Stimulated activated CD8-positive, alpha-beta memory T cell treated with anti-CD3 and anti-CD28 coated beads, Interleukin-7, amount 100 ng/mL, for 1 hour (primary cell): ENCODE data around the gene SRP54.
"Not testable (repeated sequence)": the region's sequence is repeated elsewhere in the genome, so short reads cannot be mapped to it uniquely, and the experiment has no call there.

ENCODE experiments used
- DNase-seq, 2 donors: peaks; one replicate each; pipeline ENCODE4 v3.0.0-alpha.2; 2020; ENCODE audit warnings: low read depth in 2 of 2

SRP54 gene

DNA sequence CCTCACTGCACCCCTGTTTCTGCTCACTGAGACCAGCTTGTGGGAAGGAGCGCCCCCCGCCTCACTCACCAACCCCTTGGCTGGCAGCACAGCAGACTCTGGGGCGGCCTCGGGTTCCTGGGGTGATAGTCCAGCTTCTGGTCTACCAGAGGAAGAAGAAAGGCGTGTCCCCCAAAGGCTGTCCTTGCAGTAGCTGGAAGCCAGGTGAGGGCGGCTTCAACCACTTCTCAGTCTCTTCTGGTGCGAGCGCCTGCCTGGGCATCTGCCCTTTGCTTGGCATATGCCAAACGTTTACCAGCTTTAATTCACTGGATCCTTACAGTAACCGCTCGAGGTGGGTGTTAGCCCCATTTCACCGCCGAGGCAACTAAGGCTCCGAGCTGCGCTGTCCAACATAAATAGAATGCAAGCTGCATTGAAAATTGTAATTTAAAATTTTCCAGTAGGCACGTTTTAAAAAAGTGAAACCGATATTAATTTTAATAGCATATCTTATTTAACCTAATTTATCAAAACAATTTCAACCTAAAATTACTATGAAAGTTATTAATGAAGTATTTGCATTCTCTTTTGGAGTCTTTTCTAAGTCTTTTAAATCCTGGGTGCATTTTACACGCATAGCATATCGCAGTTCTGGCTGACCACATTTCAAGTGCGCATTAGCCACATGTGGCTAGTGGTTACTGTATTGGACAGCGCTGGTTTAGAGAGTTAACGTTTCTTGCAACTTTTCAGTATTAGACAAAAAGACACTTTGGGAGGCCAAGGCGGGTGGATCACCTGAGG is 64.2 kb downstream of the SRP54 start:
- peak in 1 of 2 donors; percentile 2 for DNase-seq

GRCh38 chr14:35047976-35048513 is 65.3 kb downstream of the SRP54 start:
- DNase-seq: no peak

DNA sequence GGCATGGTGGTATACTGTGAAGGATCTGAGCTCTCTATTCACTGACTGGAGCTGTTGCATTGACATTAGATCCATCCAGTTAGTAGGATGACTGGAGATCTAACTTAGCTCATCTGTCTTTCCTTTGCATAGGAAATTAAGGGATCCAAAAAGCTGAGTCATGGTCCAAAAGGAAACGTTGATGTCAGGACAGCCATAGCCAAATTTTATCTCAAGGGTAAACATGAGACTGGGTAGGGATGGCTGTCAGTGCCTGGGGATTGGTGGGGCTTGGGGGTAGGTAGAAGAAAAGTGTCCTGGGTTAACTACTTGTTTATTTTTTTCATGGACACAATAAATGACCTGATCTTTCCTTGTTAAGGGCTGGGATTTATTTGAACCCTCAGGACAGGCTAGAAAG is 67.9 kb downstream of the SRP54 start:
- DNase-seq: no peak

DNA sequence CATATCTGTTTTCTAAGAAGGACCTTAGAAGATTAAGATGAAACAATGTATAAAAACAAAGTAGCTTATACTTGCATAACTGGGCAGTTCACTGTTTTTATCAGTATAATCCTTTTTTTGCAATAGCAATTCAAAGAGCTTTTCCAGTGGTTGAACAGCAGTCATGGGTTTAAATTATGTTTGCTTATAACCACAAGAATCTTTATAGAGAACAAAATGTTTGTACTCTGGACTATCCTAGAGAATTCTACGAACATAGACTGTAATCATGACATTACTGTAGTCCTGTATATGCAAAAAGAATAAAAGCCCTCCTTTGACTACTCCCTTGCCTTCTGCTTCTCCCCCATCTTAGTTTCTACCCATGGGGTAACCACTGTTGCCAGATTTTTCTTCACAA is 69.0 kb downstream of the SRP54 start:
- DNase-seq: no peak

- DNase-seq: no peak
Measured at GRCh38 chr14:35052637-35053036, 69.8 kb downstream of the SRP54 start.

DNA sequence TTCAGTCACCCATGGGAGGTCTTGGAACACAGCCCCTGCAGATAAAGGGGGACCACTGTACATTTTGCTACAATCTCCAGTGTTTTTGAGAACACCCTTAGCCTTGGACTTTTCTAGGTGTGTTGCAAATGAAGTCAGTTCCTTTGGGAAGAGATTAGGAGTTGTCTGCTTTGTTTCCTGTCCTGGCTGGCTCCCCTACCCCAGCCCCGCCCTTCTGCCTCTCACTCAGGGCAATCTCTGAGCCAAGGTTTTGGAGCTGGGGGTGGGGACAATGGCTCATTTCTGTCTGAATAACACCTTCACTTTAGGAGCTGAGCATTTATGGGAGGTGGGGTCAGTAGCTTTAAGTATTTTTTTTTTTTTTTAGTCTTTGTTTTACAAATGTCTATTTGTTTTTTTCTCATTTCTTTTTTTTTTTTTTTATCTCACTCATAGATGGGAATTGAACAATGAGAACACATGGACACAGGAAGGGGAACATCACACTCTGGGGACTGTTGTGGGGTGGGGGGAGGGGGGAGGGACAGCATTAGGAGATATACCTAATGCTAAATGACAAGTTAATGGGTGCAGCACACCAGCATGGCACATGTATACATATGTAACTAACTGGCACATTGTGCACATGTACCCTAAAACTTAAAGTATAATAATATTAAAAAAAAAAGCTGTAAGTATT is 78.5 kb downstream of the SRP54 start:
- not testable (repeated sequence) for DNase-seq

DNA sequence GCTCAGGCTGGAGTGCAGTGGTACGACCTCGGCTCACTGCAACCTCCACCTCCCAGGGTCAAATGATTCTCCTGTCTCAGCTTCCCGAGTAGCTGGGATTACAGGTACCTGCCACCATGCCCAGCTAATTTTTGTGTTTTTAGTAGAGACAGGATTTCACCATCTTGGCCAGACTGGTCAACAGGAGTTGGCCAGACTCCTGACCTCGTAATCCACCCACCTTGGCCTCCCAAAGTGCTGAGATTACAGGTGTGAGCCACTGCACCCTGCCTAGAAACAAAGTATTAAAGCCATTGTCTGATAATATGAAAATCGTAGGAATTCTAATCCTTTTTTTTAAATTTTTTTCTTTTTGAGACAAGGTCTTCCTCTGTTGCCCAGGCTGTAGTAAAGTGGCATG is 82.9 kb downstream of the SRP54 start:
- DNase-seq: not testable (repeated sequence)

- DNase-seq: no peak
Measured at GRCh38 chr14:35068238-35069012, 85.6 kb downstream of the SRP54 start.

GRCh38 chr14:35072226-35072625 is 89.4 kb downstream of the SRP54 start:
- DNase-seq: no peak

DNA sequence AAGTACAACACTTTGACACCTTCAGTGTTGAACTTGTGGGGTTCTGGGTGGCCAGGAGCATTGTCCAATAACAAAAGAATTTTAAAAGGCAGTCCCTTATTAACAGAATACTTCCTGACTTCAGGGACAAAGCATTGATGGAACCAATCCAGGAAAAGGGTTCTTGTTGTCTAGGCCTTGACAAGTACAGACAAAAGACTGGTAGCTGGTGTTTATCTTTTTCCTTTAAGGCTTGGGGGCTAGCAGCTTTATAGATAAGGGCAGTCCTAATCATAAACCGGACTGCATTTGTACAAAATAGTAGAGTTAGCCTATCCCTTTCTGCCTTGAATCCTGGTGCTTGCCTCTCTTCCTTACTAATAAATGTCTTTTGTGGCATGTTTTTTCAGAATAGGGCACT is 90.7 kb downstream of the SRP54 start:
- no peak for DNase-seq

DNA sequence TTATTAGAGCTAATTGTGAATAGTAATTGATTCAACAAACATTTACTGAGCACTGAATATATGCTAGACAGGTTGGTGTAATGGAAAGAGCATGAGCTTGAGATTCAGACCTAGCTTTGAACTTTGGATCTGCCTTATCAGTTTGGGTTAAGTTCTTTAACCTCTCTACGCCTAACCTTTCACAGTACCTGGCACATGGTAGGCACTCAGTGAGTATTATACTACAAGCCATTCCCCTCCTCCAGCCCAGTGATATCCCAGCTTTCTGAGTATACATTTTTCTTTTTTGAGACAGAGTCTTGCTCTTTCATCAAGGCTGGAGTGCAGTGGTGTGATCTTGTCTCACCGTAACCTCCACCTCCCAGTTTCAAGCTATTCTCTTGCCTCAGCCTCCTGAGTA is 95.3 kb downstream of the SRP54 start:
- no peak for DNase-seq
